K562 (cell line): ENCODE results near the gene PSMD2. TPM values are rescaled to one million over a fixed set of nuclear protein-coding genes. Genes with fewer than 3 reads are reported as not detected.

Experiments used
- ATAC-seq: fragments of 200-7000 bp; cut with Tn5 transposase; 3 replicates; pipeline ENCODE4 v1.9.1; 2020; ENCODE audit warnings: moderate library complexity
- BruUV-seq: library from RNA; stranded (reverse); fragments of 400-500 nt; replicated peaks from 2 replicates; lab custom pipeline; 2021; lab: Mats Ljungman, UMichigan
- CTCF ChIA-PET: fragments of 300-600 bp; formaldehyde crosslinking; extraction: SDS; loops from one replicate; lab custom pipeline; 2021; ENCODE audit warnings: low intra/inter-chr PET ratio; lab: Yijun Ruan, JAX
- POLR2A ChIA-PET: fragments of 300-600, 350-650 bp; sonication (Branson Sonifier 250); formaldehyde crosslinking; extraction: SDS; loops from one replicate; lab custom pipeline; 2021; ENCODE audit warnings: antibody characterized with exemption, inconsistent platforms; lab: Yijun Ruan, JAX
- DNase-seq, 4 experiments: peaks; one replicate each; pipeline versions ENCODE4 v3.0.0 to v3.0.0-alpha.2; 2011 to 2018; ENCODE audit warnings: low spot score in 3 of 4, mixed read lengths in 3 of 4; ENCODE audit errors: extremely low read depth in 1 of 4
- FAIRE-seq: peaks from 2 replicates; lab custom pipeline; 2011; peaks lifted over from hg19 to GRCh38; lab: Jason Lieb, UNC
- H2AFZ ChIP-seq: 2 replicates; pipeline ENCODE4 v1.6.0; 2011; ENCODE audit warnings: low read depth, low read length, control low read depth, inconsistent platforms
- H3K27ac ChIP-seq: fragments of 200-600 bp; 3 replicates; pipeline ENCODE4 v1.8.0; 2011; ENCODE audit warnings: low read depth, mild to moderate bottlenecking, control low read depth, inconsistent platforms, low read length, moderate library complexity, mixed read lengths; ENCODE audit errors: extremely low read depth
- H3K27me3 ChIP-seq, 2 experiments: fragments of 300-600 bp in 1 of 2; 2 replicates in 1 of 2; 3 replicates in 1 of 2; pipeline versions ENCODE4 v1.6.0 to v1.8.0; 2011; ENCODE audit warnings: inconsistent platforms in 2 of 2, low read length in 2 of 2, mild to moderate bottlenecking in 1 of 2, mixed read lengths in 1 of 2, moderate library complexity in 1 of 2; ENCODE audit not compliant: control insufficient read depth in 2 of 2, insufficient read depth in 2 of 2
- H3K36me3 ChIP-seq: fragments of 300-600 bp; 3 replicates; pipeline ENCODE4 v1.8.0; 2011; ENCODE audit warnings: mild to moderate bottlenecking, low read length, inconsistent platforms; ENCODE audit not compliant: control insufficient read depth, insufficient read depth
- H3K4me1 ChIP-seq, 2 experiments: fragments of 200-600 bp in 1 of 2; replicated peaks in 1 of 2; 2 replicates in 1 of 2; 3 replicates in 1 of 2; pipeline versions ENCODE4 v1.5.1 to v1.8.0; 2011; ENCODE audit warnings: inconsistent platforms in 2 of 2, low read length in 2 of 2, mild to moderate bottlenecking in 1 of 2, mixed read lengths in 1 of 2, moderate library complexity in 1 of 2; ENCODE audit not compliant: control insufficient read depth in 2 of 2, insufficient read depth in 2 of 2
- H3K4me2 ChIP-seq: 2 replicates; pipeline ENCODE4 v1.6.1; 2011; ENCODE audit warnings: low read length, control low read depth, inconsistent platforms, mixed read lengths; ENCODE audit not compliant: insufficient read depth
- H3K4me3 ChIP-seq: fragments of 200-600 bp; sonication (generic), shearing (Covaris generic); 2 replicates; pipeline ENCODE4 v1.5.1; 2016; ENCODE audit warnings: control low read depth, inconsistent platforms
- H3K79me2 ChIP-seq: fragments of 200-600 bp; 3 replicates; pipeline ENCODE4 v1.8.0; 2011; ENCODE audit warnings: low read length, inconsistent platforms; ENCODE audit not compliant: control insufficient read depth, insufficient read depth
- H3K9ac ChIP-seq, 2 experiments: 2 replicates each; pipeline versions ENCODE4 v1.6.0 to v1.6.1; 2011; ENCODE audit warnings: low read depth in 2 of 2, low read length in 2 of 2, control low read depth in 1 of 2, inconsistent platforms in 1 of 2, mild to moderate bottlenecking in 1 of 2, mixed read lengths in 1 of 2; ENCODE audit not compliant: insufficient read depth in 1 of 2
- H3K9me1 ChIP-seq: one replicate; pipeline ENCODE4 v1.6.0; 2011; ENCODE audit warnings: inconsistent platforms, mild to moderate bottlenecking, low read length, moderate library complexity; ENCODE audit not compliant: control insufficient read depth, insufficient read depth
- H3K9me3 ChIP-seq: replicated peaks from 2 replicates; pipeline ENCODE4 v1.5.1; 2011; ENCODE audit warnings: low read depth, low read length, inconsistent platforms; ENCODE audit not compliant: control insufficient read depth, insufficient read depth
- H4K20me1 ChIP-seq: replicated peaks from 2 replicates; pipeline ENCODE4 v1.6.1; 2011; ENCODE audit warnings: low read length, inconsistent platforms, mixed read lengths; ENCODE audit not compliant: control insufficient read depth, insufficient read depth
- MAFF ChIP-seq: IDR thresholded peaks from 2 replicates; pipeline ENCODE4 v1.6.1; 2012; ENCODE audit warnings: low read length, improper control_type of control experiment
- NR0B1 ChIP-seq: fragments of 450-650 bp; IDR thresholded peaks from one replicate; pipeline ENCODE4 v1.6.1; 2018; ENCODE audit warnings: mild to moderate bottlenecking, moderate library complexity; ENCODE audit not compliant: partially characterized antibody
- NR1H2 ChIP-seq: sonication (generic); formaldehyde crosslinking; IDR thresholded peaks from 2 replicates; pipeline ENCODE4 v1.4.0; 2020; ENCODE audit warnings: mild to moderate bottlenecking, missing genetic modification reagents
- PHTF2 ChIP-seq: fragments of 250-450 bp; sonication (Bioruptor Pico); IDR thresholded peaks from 2 replicates; pipeline ENCODE4 v1.5.0; 2021; ENCODE audit warnings: mild to moderate bottlenecking
- SAP30 ChIP-seq: fragments of 200-600 bp; sonication (generic); IDR thresholded peaks from 2 replicates; pipeline ENCODE4 v1.6.1; 2012; ENCODE audit warnings: borderline replicate concordance, low read depth, mild to moderate bottlenecking, moderate library complexity, low read length, control low read depth, inconsistent platforms; ENCODE audit not compliant: insufficient read depth, poor library complexity, severe bottlenecking
- SIN3B ChIP-seq: fragments of 450-650 bp; IDR thresholded peaks from 2 replicates; pipeline ENCODE4 v1.6.1; 2017; ENCODE audit warnings: low read depth, mild to moderate bottlenecking, moderate library complexity
- TFAP4 ChIP-seq: sonication (generic); formaldehyde crosslinking; IDR thresholded peaks from 2 replicates; pipeline ENCODE4 v1.8.0; 2022; ENCODE audit warnings: missing genetic modification reagents, mild to moderate bottlenecking, moderate library complexity, borderline replicate concordance
- ZFPM2 ChIP-seq: fragments of 250-450 bp; sonication (Bioruptor Pico); IDR thresholded peaks from 2 replicates; pipeline ENCODE4 v1.5.1; 2022; ENCODE audit warnings: mild to moderate bottlenecking
- ZNF12 ChIP-seq: sonication (generic); formaldehyde crosslinking; IDR thresholded peaks from 2 replicates; pipeline ENCODE4 v1.4.0; 2020; ENCODE audit warnings: mild to moderate bottlenecking, missing genetic modification reagents
- ZNF184 ChIP-seq: sonication (generic); formaldehyde crosslinking; IDR thresholded peaks from 2 replicates; pipeline ENCODE4 v1.5.0; 2020; ENCODE audit warnings: missing genetic modification reagents
- ZNF280B ChIP-seq: fragments of 250-450 bp; sonication (Bioruptor Pico); IDR thresholded peaks from 2 replicates; pipeline ENCODE4 v1.5.1; 2021; ENCODE audit warnings: mild to moderate bottlenecking
- WGBS: fragments of 100-300 bp; shearing (Covaris generic); methylation state at CpG from one replicate; pipeline ENCODE4 v1.1.6; 2016; ENCODE audit warnings: low coverage, mixed read lengths; ENCODE audit not compliant: insufficient coverage; ENCODE audit errors: missing lambda C conversion rate; 5-methylcytosine and 5-hydroxymethylcytosine counted together
- in situ Hi-C: fragments of 300-500 bp; cut with MboI; formaldehyde crosslinking; loops from 4 replicates; pipeline ENCODE4 v1.15.0; 2018; ENCODE audit warnings: inconsistent platforms, mixed read lengths
- intact Hi-C: fragments of 100-400 bp; cut with micrococcal nuclease; formaldehyde crosslinking; loops from 2 replicates; pipeline ENCODE4 v1.14.2; 2022
- polyA plus RNA-seq, 8 experiments: library from polyadenylated mRNA; depleted of rRNA in 4 of 8; stranded (reverse) in 5 of 8; unstranded in 3 of 8; fragments of >200 nt; fragmentation: Nextera tagmentation in 2 of 8; fragmentation: Illumina TruSeq in 1 of 8; extraction: Ambion mirVana in 2 of 8; extraction: Trizol in 1 of 8; gene quantifications; 2 replicates each; pipeline versions ENCODE4 v1.2.1 to v1.2.3, GENCODE V29; 2011 to 2014; ENCODE audit warnings: inconsistent platforms in 1 of 8, missing spikeins in 1 of 8
- total RNA-seq, 7 experiments: library from RNA; depleted of rRNA in 6 of 7; stranded (reverse); fragments of >200 nt in 6 of 7; fragmentation: Illumina TruSeq in 2 of 7; extraction: Trizol in 2 of 7; gene quantifications; 2 replicates each; pipeline versions ENCODE4 v1.2.1 to v1.2.3, GENCODE V29; 2011 to 2021; ENCODE audit warnings: low replicate concordance in 1 of 7

PSMD2 gene
- total and polyA plus RNA-seq, 9 of the 15 experiments (the other 6 are each of a cell fraction or from before 2014, with no cell fraction given): 152 to 484 (median 295) TPM

- H4K20me1 ChIP-seq: no peaks in the 10 kb centered on the region; the same call in 1 of the 2 replicates
- POLR2A ChIA-PET: interaction anchor here (1.3 kb wide), 1 partner anchor 13 kb away, joined by 3 read pairs; no protein-coding TSS in a partner anchor
- WGBS: 28% methylated on average over 3 of the region's 3 CpGs
- TF ChIP-seq NR0B1 (no peak), ZFPM2 (no peak), SIN3B (no peak)
- no peaks in the 10 kb centered on the region for H3K9me1 ChIP-seq
- FAIRE-seq (no peak), ATAC-seq (no peak), DNase-seq (no peak)
- H3K4me2 ChIP-seq: no peak overlapping the region
- H3K36me3 ChIP-seq: peaks cover 10% of the 10 kb centered on the region
- no peak overlapping the region for H3K4me3 ChIP-seq
- in situ Hi-C loops: no loop called here
- H2AFZ ChIP-seq: no peak overlapping the region
- no peaks in the 10 kb centered on the region for H3K9me3 ChIP-seq
- no peak overlapping the region for H3K9ac ChIP-seq
- peaks cover 18% of the 10 kb centered on the region for H3K79me2 ChIP-seq
- intact Hi-C loops: loop anchor here (5.0 kb wide), 1 partner anchor 123 kb away; the partner anchor contains the start of gene AP2M1
- CTCF ChIA-PET: no interaction called here
- H3K27me3 ChIP-seq: peaks cover 13 to 21% of the 10 kb centered on the region in 2 experiments; a peak in 4 of 5 replicates
- peaks cover 7 to 21% of the 10 kb centered on the region in 2 experiments; a peak in 4 of 5 replicates for H3K4me1 ChIP-seq
- H3K27ac ChIP-seq: no peak overlapping the region
- no TSS peak for BruUV-seq
These were observed 3.3 kb upstream of the PSMD2 start for GRCh38 chr3:184295771-184296170.

- Histone ChIP-seq H3K36me3 (peaks cover 18% of the 10 kb centered on the region), H3K4me1 (peaks cover 7 to 18% of the 10 kb centered on the region in 2 experiments; a peak in 4 of 5 replicates), H3K79me2 (peaks cover 25% of the 10 kb centered on the region), H3K4me3 (no peak overlapping the region), H4K20me1 (no peaks in the 10 kb centered on the region; the same call in 1 of the 2 replicates), H3K9me3 (no peaks in the 10 kb centered on the region), H3K27me3 (peaks cover 13 to 17% of the 10 kb centered on the region in 2 experiments; a peak in 4 of 5 replicates), H3K27ac (no peak overlapping the region), H3K4me2 (no peak overlapping the region), H3K9me1 (no peaks in the 10 kb centered on the region), H3K9ac (no peak overlapping the region), H2AFZ (no peak overlapping the region)
- no TSS peak for BruUV-seq
- in situ Hi-C loops: no loop called here
- DNase-seq (no peak), ATAC-seq (no peak), FAIRE-seq (no peak)
- intact Hi-C loops: loop anchor here (5.0 kb wide), 1 partner anchor 124 kb away; the partner anchor contains the start of gene AP2M1
- ChIA-PET POLR2A (no interaction called here), CTCF (no interaction called here)
- WGBS: 58% methylated on average over 7 of the region's 7 CpGs
- TF ChIP-seq PHTF2 (no peak), ZNF280B (CRISPR knock-in tag) (no peak), ZNF12 (no peak), ZNF184 (CRISPR knock-in tag) (no peak), MAFF (no peak), NR1H2 (CRISPR knock-in tag) (no peak), SAP30 (no peak), TFAP4 (no peak)
These were observed 2.4 kb upstream of the PSMD2 start for GRCh38 chr3:184296616-184297015.
